ENCODE data around the gene SUN2. TPM values are rescaled to one million over a fixed set of nuclear protein-coding genes. Genes with fewer than 3 reads are reported as not detected.

Gene SUN2
- total and polyA plus RNA-seq, 10 of the 15 experiments (the other 5 are each of a cell fraction or from before 2014, with no cell fraction given) = 0.18 to 107 (median 35.9) TPM

GRCh38 chr22:38689651-38690050 is 66.1 kb downstream of the SUN2 start (continued):
- TF ChIP-seq NFIC (IDR thresholded peaks at IDR 0.05; ENCODE audit: low read depth, low read length) = no peak
- TF ChIP-seq NBN (IDR thresholded peaks at IDR 0.05) = no peak
- no peak for TF ChIP-seq MTA2 (IDR thresholded peaks at IDR 0.05; ENCODE audit: low read depth)
- TF ChIP-seq SPI1 (IDR thresholded peaks at IDR 0.05; ENCODE audit: borderline replicate concordance, insufficient read depth, low read depth, low read length) = no peak
- TF ChIP-seq SMC3 (IDR thresholded peaks at IDR 0.05; ENCODE audit: borderline replicate concordance, low read length) = no peak
- TF ChIP-seq, protein P1, sequence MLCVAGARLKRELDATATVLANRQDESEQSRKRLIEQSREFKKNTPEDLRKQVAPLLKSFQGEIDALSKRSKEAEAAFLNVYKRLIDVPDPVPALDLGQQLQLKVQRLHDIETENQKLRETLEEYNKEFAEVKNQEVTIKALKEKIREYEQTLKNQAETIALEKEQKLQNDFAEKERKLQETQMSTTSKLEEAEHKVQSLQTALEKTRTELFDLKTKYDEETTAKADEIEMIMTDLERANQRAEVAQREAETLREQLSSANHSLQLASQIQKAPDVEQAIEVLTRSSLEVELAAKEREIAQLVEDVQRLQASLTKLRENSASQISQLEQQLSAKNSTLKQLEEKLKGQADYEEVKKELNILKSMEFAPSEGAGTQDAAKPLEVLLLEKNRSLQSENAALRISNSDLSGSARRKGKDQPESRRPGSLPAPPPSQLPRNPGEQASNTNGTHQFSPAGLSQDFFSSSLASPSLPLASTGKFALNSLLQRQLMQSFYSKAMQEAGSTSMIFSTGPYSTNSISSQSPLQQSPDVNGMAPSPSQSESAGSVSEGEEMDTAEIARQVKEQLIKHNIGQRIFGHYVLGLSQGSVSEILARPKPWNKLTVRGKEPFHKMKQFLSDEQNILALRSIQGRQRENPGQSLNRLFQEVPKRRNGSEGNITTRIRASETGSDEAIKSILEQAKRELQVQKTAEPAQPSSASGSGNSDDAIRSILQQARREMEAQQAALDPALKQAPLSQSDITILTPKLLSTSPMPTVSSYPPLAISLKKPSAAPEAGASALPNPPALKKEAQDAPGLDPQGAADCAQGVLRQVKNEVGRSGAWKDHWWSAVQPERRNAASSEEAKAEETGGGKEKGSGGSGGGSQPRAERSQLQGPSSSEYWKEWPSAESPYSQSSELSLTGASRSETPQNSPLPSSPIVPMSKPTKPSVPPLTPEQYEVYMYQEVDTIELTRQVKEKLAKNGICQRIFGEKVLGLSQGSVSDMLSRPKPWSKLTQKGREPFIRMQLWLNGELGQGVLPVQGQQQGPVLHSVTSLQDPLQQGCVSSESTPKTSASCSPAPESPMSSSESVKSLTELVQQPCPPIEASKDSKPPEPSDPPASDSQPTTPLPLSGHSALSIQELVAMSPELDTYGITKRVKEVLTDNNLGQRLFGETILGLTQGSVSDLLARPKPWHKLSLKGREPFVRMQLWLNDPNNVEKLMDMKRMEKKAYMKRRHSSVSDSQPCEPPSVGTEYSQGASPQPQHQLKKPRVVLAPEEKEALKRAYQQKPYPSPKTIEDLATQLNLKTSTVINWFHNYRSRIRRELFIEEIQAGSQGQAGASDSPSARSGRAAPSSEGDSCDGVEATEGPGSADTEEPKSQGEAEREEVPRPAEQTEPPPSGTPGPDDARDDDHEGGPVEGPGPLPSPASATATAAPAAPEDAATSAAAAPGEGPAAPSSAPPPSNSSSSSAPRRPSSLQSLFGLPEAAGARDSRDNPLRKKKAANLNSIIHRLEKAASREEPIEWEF (IDR thresholded peaks at IDR 0.05; ENCODE audit: insufficient replicate concordance, low read depth, low read length) = no peak
- TF ChIP-seq RUNX3 (IDR thresholded peaks at IDR 0.05; ENCODE audit: low read length) = no peak
- no peak for TF ChIP-seq RELA (IDR thresholded peaks at IDR 0.05; ENCODE audit: borderline replicate concordance, partially characterized antibody)
- TF ChIP-seq DPF2 (IDR thresholded peaks at IDR 0.05) = no peak
- TF ChIP-seq JUNB (IDR thresholded peaks at IDR 0.05) = no peak

Measured in GM12878 (cell line).